Activated CD8-positive, alpha-beta memory T cell treated with anti-CD3 and anti-CD28 coated beads, Interleukin-2, amount 50 U/mL, for 24 hours (primary cell): ENCODE measurements around the gene CNN2.

ENCODE experiments used
- DNase-seq: peaks from one replicate; pipeline ENCODE4 v3.0.0-alpha.2; 2020; ENCODE audit errors: extremely low read depth

CNN2 gene

DNA sequence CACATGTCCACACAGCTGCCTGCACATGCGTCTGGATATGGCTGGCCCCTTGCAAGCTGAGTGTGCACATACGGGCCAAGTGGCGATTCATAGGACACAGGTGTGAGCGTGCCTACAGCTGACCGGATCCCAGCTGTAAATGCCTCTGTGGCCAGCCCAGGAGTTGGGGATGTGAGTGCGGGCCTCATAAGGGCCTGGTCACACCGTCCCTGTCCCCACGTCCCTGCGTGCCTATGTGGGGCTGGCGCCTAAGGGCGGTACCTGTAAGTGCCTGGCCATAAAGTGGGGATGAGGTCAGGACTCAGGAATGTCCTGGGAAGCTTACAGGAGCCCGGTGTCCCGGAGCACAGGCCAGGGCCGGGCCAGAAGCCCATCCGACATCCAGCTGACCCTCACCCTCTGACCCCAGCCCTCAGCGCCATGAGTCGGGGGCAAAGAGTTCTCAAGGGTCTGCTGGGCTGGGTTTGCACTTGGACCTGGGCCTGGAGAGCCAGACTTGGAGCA is 39.2 kb downstream of the CNN2 start:
- DNase-seq: no peak

GRCh38 chr19:1066251-1066747 is 39.9 kb downstream of the CNN2 start:
- no peak for DNase-seq

- no peak for DNase-seq
Observed at GRCh38 chr19:1066748-1067340, 40.4 kb downstream of the CNN2 start, which contains the start of gene ARHGAP45. Gene ARHGAP45, plus strand, starts transcription at chr19:1067167. Its CDS starts 239 bp downstream, at chr19:1067406.

GRCh38 chr19:1067341-1067957 is 41.0 kb downstream of the CNN2 start:
- DNase-seq: no peak

GRCh38 chr19:1068009-1069001 is 41.9 kb downstream of the CNN2 start:
- DNase-seq: no peak

DNA sequence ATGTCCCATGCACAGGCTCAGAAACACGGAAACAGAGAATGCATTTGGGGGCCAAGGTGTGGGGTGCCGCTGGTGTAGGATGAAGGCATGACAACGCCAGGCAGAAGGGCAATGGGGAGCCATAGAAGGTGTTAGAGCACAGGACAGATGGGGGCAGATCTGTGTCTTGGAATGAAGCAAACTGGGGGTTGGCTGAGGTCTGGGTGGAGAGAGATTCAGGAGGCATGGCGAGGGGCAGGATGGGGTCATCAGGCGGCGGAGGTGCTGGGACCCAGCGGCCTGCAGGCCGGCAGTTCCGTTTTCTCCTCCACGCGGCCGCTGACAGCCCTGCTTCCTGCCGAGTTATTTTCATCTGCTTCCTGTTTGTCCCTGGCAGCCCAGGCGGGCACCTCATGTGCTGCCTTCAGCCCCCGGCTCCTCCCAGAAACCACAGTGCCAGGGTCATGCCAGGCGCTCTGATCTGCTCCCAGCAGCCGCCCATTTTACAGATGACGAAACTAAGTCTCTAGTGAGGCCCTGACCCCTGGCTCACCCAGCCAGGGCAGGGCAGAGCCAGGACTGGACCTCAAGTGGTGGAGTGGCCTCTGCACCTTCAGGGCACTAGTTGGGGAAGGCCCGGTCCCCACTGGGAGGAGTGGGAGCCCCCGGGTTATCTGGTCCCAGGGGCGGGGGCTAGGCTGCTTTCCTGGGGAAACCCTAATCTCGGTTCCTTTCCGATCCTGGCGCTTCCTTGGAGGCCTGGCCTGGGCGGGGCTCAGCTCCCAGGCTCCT is 42.8 kb downstream of the CNN2 start:
- DNase-seq: no peak

GRCh38 chr19:1070576-1070930 is 44.1 kb downstream of the CNN2 start:
- no peak for DNase-seq

- no peak for DNase-seq
Observed at GRCh38 chr19:1070931-1071791, 44.8 kb downstream of the CNN2 start.

GRCh38 chr19:1072371-1073015 is 46.1 kb downstream of the CNN2 start:
- no peak for DNase-seq

- no peak for DNase-seq
Observed at GRCh38 chr19:1073063-1073955, 46.9 kb downstream of the CNN2 start.

DNA sequence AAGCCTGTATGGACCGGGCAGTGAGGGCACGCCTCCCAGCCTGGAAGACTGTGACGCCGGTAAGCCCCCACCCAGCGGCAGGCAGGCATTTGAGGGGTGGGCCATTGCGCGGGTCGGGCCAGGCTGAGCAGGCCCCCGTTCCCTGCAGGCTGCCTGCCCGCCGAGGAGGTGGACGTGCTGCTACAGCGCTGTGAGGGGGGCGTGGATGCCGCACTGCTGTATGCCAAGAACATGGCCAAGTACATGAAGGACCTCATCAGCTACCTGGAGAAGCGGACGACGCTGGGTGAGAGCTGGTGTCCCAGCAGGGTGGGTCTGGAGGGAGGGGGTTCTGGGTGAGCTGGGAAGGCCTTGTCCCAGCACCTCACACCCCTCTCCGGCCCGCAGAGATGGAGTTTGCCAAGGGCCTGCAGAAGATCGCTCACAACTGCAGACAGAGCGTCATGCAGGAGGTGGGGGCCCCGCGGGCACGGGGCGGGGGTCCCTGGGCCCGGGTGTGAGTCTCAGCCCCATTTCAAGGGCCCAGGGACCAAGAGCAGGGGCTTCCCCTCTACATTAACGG is 47.6 kb downstream of the CNN2 start:
- DNase-seq: no peak

- peak; percentile 66 for DNase-seq
Observed at GRCh38 chr19:1074544-1075283, 48.3 kb downstream of the CNN2 start.

DNA sequence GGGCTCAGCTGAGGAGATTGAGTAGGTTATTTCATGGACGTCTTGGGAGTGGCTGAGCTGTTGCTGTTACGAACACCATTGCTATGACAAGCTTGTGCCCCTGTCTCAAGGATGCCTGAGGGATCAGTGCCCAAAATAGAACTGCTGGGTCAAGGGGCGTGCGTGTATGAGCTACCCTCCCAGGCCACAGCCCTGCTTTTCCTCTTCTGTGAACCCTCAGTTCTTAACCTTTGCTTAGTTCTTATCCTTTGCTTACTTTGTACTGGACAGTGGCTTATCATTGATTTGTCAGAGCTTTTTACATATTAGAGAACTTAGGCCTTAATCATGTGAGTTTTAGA is 49.6 kb downstream of the CNN2 start:
- no peak for DNase-seq

DNA sequence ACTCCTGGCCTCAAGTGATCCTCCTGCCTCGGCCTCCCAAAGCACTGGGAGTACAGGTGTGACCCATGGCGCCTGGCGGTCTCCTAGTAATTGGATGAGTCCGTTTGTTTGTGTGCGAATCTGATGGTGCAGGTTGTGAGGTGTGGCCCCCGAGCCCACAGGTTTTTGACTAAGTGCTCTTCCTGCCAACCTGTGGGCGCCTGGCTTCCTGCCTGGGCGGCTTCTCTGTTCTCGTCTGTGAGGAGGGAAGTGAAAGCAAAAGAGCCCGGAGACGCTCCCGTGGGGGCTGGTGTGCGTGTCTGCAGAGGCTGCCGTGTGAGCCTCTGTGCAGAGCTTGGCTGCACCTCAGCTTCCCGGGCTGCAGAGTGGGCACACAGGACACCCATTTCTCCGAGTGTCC is 50.5 kb downstream of the CNN2 start:
- peak; percentile 75 for DNase-seq

GRCh38 chr19:1079566-1080111 is 53.2 kb downstream of the CNN2 start:
- no peak for DNase-seq

DNA sequence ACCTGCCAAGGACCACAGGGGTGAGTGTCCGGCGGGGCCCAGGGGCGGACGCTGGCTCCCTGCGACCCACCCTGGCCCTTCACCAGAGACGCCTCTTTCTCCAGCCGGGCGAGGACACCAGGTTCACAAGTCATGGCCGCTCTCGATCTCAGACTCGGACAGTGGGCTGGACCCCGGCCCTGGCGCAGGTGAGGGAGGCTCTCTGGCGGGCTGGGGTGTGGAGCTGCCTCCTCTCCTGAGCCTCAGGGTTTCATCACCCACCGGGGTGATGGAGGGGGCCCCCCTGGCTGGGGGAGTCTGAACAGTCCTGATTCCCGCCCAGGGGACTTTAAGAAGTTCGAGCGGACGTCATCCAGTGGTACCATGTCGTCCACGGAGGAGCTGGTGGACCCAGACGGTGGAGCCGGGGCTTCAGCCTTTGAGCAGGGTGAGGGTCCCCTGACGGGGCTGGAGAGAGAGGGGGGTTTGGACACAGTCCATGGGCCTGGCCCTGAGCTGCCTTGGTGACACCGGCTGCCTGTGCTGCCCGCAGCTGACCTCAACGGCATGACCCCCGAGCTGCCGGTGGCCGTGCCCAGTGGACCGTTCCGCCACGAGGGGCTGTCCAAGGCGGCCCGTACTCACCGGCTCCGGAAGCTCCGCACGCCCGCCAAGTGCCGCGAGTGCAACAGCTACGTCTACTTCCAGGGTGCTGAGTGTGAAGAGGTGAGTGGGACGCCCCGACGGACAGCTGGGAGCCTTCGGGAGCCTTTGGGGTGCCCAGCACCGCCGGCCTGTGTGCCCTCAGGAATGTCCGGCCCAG is 54.2 kb downstream of the CNN2 start:
- no peak for DNase-seq
